Vagina (tissue), 2 donors: ENCODE data around the gene USP14.

Experiments used
- POLR2AphosphoS5 ChIP-seq, 2 donors: sonication (generic); formaldehyde crosslinking; IDR thresholded peaks; one replicate each; pipeline ENCODE4 v1.9.0; 2017; ENCODE audit warnings: antibody characterized with exemption in 2 of 2, mild to moderate bottlenecking in 2 of 2, low read depth in 1 of 2; ENCODE audit not compliant: insufficient read depth in 1 of 2
- TF ChIP-seq, protein P1 (sequence below), 3 experiments: fragments of 450-650 bp in 2 of 3; fragments of 200-600 bp in 1 of 3; sonication (generic) in 1 of 3; IDR thresholded peaks; one replicate each; pipeline ENCODE4 v1.5.1; 2017 to 2019; ENCODE audit warnings: antibody characterized with exemption in 3 of 3, mild to moderate bottlenecking in 2 of 3, moderate library complexity in 2 of 3

DNA sequence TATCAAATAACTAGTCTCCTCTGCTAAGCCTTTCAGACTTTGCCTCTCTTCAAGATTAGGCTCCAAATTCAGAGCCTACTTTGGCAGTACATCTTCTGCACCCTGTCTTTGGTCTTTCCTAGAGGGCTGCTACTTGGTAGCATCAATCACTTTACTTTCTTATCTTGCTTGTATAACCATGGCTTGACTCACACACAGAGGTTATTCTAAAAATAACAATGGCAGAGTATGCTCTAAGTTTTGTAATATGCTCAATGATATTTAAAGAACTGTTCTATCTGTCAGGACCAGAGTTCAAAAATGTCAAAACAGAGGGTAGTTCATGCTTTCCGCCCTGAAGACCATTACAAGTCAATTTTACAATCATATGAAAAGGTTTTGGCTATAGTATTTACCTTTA, 81.8 kb downstream of the USP14 start:
- TF ChIP-seq, protein P1, sequence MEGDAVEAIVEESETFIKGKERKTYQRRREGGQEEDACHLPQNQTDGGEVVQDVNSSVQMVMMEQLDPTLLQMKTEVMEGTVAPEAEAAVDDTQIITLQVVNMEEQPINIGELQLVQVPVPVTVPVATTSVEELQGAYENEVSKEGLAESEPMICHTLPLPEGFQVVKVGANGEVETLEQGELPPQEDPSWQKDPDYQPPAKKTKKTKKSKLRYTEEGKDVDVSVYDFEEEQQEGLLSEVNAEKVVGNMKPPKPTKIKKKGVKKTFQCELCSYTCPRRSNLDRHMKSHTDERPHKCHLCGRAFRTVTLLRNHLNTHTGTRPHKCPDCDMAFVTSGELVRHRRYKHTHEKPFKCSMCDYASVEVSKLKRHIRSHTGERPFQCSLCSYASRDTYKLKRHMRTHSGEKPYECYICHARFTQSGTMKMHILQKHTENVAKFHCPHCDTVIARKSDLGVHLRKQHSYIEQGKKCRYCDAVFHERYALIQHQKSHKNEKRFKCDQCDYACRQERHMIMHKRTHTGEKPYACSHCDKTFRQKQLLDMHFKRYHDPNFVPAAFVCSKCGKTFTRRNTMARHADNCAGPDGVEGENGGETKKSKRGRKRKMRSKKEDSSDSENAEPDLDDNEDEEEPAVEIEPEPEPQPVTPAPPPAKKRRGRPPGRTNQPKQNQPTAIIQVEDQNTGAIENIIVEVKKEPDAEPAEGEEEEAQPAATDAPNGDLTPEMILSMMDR (IDR thresholded peaks at IDR 0.05), result no peak
- TF ChIP-seq POLR2AphosphoS5 (IDR thresholded peaks at IDR 0.05; ENCODE audit: insufficient read depth in 1 of 2, low read depth in 1 of 2), result no peak
